HK-2 (cell line): ENCODE measurements around the gene LCOR.
"Not testable (repeated sequence)": the region's sequence is repeated elsewhere in the genome, so short reads cannot be mapped to it uniquely, and the experiment has no call there.

ENCODE experiments used
- DNase-seq: peaks from one replicate; pipeline ENCODE4 v3.0.0-alpha.2; 2018; ENCODE audit not compliant: unreplicated experiment

The LCOR gene

DNA sequence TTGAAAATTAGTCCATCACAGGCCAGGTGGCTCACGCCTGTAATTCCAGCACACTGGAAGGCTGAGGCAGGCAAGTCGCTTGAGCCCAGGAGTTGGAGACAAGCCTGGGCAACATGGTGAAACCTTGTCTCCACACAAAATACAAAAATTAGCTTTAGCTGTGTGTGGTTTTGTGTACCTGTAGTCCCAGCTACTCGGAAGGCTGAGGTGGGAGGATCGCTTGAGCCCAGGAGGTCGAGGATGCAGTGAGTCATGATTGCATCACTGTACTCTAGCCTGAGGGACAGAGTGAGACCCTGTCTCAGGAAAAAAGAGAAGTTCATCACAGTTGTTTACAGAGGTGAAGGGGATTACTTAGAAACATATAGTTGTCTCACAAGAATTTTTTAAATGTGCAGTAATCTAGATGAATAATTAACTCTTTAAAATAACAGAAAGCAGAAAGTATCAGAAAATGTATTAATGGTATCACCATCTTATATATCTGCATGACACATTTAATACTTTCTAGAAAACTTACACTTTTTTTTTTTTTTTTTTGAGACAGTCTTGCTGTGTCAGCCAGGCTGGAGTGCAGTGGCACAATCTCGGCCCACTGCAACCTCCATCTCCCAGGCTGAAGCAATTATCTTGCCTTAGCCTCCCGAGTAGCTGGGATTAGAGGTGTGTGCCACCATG lies 8.9 kb downstream of the LCOR start:
- peak; percentile 41 for DNase-seq

GRCh38 chr10:96842896-96843723 lies 11.0 kb downstream of the LCOR start:
- no peak for DNase-seq

- DNase-seq: no peak
Observed at GRCh38 chr10:96843823-96844222, 11.7 kb downstream of the LCOR start.

DNA sequence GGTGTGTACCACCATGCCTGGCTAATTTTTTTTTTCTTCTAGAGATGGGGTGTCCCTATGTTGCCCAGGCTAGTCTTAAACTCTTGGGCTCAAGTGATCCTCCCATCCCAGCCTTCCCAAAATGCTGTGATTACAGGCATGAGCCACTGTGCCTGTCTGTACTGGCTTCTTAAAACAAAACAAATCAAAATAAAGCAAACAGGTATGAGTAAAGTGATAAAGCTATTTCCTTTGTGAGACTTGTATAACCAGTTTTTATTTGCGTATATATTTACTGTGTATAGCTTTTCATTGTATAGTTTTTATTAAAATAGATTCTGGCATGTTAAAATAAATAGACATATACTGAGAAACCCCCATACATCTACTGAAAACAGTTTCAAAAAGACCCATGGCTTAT lies 14.3 kb downstream of the LCOR start:
- DNase-seq: no peak

- DNase-seq: no peak
Observed at GRCh38 chr10:96846926-96847325, 14.8 kb downstream of the LCOR start.

- not testable (repeated sequence) for DNase-seq
Observed at GRCh38 chr10:96847356-96847755, 15.3 kb downstream of the LCOR start.

DNA sequence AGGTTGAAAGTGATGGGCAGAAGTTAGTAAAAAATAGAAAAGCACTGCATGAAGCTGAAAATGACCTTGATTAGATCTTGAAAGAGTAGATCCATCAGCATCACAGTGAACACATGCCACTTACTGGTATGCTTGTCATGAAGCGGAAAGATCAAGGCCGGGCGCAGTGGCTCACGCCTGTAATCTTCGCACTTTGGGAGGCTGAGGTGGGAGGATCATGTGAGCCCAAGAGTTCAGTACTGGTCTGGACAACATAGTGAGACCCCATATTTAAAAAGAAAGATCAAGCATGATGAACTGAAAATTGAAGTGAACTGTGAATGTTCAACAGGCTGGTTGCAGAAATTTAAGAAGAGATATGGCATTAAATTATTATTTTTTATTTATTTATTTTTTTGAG lies 18.0 kb downstream of the LCOR start:
- no peak for DNase-seq

- DNase-seq: no peak
Observed at GRCh38 chr10:96850825-96851224, 18.7 kb downstream of the LCOR start.

- DNase-seq: no peak
Observed at GRCh38 chr10:96851281-96851680, 19.2 kb downstream of the LCOR start.

DNA sequence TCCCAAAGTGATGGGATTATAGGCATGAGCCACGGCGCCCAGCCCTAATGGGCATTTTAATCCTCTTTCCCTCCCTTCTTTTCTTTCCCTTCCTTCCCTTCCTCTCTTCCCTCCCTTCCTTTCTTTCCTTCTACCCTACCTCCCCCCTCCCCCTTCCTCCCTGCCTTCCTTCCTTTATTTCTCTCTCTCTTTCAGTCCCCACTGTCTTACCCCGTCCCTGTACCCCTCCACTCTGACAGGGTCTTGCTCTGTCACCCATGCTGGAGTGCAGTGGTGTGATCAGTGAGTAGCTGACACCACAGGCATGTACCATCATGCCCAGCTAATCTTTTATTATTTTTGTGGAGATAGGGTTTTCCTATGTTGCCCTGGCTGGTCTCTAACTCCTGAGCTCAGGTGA lies 24.2 kb downstream of the LCOR start:
- no peak for DNase-seq

DNA sequence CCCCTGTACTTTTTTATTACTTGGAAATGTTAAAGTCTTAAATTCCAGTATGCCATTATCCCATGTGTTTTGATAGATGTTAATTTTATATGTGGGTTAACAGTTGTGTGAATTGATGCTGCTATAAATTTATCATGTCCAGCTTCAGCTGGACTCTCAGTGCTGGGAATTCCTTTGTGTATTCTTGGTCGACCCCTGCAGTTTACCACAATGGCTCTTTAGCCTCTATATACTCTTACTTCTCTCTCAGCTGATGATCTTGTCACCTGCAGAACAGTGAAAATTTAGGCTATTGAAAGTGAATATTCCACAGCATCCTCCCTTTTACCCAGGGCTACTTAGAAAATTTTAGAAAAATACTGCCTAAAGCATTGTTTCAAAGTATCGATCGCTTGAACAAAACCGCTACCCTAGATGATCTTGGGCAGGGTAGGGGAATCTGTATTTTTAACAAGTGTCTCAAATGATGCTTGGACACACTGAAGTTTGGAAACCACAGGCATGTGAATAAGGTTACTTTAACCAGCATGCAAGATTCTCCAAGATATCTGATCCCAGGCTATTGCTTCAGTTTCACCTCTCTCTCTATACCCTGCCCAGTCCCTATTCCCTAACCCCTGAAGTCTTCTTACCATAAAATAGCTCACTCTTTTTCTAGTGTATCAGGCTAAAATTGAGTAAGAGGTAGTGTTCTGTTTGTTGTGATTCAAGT lies 25.4 kb downstream of the LCOR start:
- no peak for DNase-seq

- no peak for DNase-seq
Observed at GRCh38 chr10:96858038-96858705, 26.1 kb downstream of the LCOR start.

DNA sequence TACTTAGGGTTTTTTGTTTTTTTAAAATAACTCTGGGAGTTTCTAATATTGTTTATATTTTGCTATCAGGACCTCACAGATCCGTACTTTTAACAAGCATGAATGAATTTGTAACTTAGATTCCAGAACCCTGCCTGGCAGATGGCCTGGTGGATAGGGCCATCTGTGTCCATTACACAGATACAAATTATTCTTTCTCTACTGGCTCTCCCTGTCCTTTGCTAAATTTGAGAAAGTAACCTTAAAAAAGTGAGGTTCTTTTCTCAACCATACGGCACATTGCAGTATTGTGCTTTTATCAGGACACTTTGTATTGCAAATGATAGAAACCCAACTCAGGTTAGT lies 26.6 kb downstream of the LCOR start:
- no peak for DNase-seq

GRCh38 chr10:96860631-96861277 lies 28.7 kb downstream of the LCOR start:
- DNase-seq: no peak

GRCh38 chr10:96863922-96864543 lies 31.9 kb downstream of the LCOR start:
- no peak for DNase-seq

DNA sequence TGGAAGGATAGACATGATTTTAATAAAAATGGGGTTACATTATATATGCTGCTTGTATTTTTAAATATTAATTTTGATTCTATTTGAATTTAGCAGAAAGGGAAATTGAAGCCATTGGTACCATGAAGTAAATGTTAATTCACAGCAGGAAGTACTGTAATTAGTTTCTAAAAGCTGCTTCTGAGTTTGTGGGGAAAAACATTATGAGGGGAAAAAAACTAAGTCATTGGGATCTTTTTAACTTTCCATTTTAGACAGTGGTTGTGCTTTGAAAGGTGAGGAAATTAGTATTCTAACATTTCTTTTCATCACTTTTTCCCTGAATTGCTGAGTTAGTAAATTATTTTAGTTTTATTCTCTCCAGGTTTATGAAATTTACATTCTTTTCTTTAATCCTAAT lies 41.0 kb downstream of the LCOR start:
- DNase-seq: no peak

DNA sequence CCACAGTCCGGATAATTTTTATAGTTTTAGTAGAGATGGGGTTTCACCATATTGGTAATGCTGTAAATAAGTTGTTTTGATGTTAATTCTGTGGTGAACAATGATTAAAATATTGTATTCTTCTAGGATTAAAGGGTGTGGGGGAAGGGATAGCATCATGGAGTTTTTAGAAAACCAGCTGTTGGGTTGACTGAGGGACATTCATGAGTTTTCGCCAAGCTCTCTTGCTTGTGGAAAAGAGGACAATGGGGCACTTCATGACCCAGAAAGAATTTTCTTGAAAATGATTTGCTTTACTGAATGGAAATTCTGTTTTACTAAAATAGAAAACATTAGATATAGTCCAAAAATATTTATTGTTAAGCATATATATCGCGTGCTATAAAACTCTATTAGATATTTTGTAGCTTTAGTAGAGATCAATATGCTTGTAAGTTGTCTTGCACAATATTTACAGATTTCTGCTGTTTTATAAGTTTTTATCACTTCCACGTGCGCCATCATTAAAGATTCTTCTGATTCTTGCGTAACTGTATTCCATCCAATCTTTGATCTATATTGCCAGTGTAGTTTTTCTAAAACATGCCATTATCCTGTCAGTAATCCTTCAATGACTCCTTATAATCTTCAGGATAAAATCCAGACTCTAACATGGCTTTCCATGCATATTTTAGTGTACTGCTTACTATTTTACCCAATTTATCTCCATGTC lies 41.8 kb downstream of the LCOR start:
- no peak for DNase-seq

GRCh38 chr10:96878057-96878456 lies 46.0 kb downstream of the LCOR start:
- no peak for DNase-seq

DNA sequence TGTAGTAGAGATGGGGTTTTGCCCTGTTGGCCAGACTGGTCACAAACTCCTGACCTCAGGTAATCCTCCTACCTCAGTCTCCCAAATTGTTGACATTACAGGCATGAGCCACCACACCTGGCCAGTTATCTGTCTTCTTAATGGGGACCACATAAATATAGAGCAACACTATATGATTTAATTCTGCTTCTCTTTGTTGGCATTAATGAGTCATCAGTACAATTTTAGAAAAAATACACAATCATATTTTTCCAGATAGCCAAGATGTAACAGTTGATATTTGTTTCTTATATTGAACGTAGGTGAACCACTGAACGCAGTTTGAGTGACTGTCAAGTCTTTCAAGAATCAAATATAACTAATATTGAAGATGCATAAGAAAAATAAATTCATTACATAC lies 48.5 kb downstream of the LCOR start:
- no peak for DNase-seq

- DNase-seq: no peak
Observed at GRCh38 chr10:96889415-96890171, 57.5 kb downstream of the LCOR start.
